K562 (cell line): Measurements from ENCODE around the gene PCID2. TPM values are rescaled to one million over a fixed set of nuclear protein-coding genes. Genes with fewer than 3 reads are reported as not detected.
A peak's percentile ranks its signal among the peaks of the same experiment; 100 is the strongest.

Experiments
- EGR1 ChIP-seq: fragments of 450-650 bp; conservative IDR thresholded peaks from 2 replicates; pipeline ENCODE4 v1.6.1; 2017; ENCODE audit warnings: mild to moderate bottlenecking
- ELF1 ChIP-seq: fragments of 200-800 bp; sonication (Bioruptor generic); IDR thresholded peaks from 2 replicates; pipeline ENCODE4 v1.6.1; 2016; ENCODE audit warnings: missing genetic modification characterization, missing compliant biosample characterization
- FOXK2 ChIP-seq, 2 experiments: fragments of 450-650 bp; IDR thresholded peaks in 1 of 2; conservative IDR thresholded peaks in 1 of 2; 2 replicates each; pipeline ENCODE4 v1.6.1; 2016; ENCODE audit warnings: low read depth in 2 of 2, mild to moderate bottlenecking in 1 of 2
- FOXO4 ChIP-seq: fragments of 450-650 bp; formaldehyde crosslinking; IDR thresholded peaks from 2 replicates; pipeline ENCODE4 v1.4.0; 2020; ENCODE audit warnings: mild to moderate bottlenecking, moderate library complexity
- HDAC2 ChIP-seq: fragments of 450-650 bp; IDR thresholded peaks from 2 replicates; pipeline ENCODE4 v1.6.1; 2016; ENCODE audit warnings: mild to moderate bottlenecking
- HIVEP1 ChIP-seq: fragments of 250-450 bp; sonication (Bioruptor Pico); IDR thresholded peaks from 2 replicates; pipeline ENCODE4 v1.4.0; 2020; ENCODE audit warnings: mild to moderate bottlenecking
- JUNB ChIP-seq: fragments of 450-650 bp; formaldehyde crosslinking; conservative IDR thresholded peaks from 2 replicates; pipeline ENCODE4 v1.4.0; 2020; ENCODE audit warnings: mild to moderate bottlenecking
- MAX ChIP-seq: sonication (generic); formaldehyde crosslinking; IDR thresholded peaks from 2 replicates; pipeline ENCODE4 v1.9.0; 2022; ENCODE audit warnings: mild to moderate bottlenecking, missing genetic modification reagents
- MCM3 ChIP-seq: fragments of 450-650 bp; IDR thresholded peaks from 2 replicates; pipeline ENCODE4 v1.6.1; 2016
- MEF2D ChIP-seq: conservative IDR thresholded peaks from 2 replicates; pipeline ENCODE4 v1.6.1; 2016; ENCODE audit warnings: low read depth, missing genetic modification characterization, missing compliant biosample characterization
- MXI1 ChIP-seq: IDR thresholded peaks from 2 replicates; pipeline ENCODE4 v1.6.1; 2011; ENCODE audit warnings: low read depth, mild to moderate bottlenecking, improper control_type of control experiment, low read length
- NFXL1 ChIP-seq: fragments of 450-650 bp; formaldehyde crosslinking; IDR thresholded peaks from 2 replicates; pipeline ENCODE4 v1.4.0; 2021; ENCODE audit warnings: mild to moderate bottlenecking
- POLR2G ChIP-seq: fragments of 200-400 bp; formaldehyde crosslinking; IDR thresholded peaks from 2 replicates; pipeline ENCODE4 v1.6.1; 2017; ENCODE audit warnings: low read depth, mild to moderate bottlenecking, antibody characterized with exemption, low read length, moderate library complexity
- SIX5 ChIP-seq, 2 experiments: IDR thresholded peaks; 2 replicates each; pipeline ENCODE4 v1.6.1; 2011; ENCODE audit warnings: low read length in 2 of 2, borderline replicate concordance in 1 of 2, low read depth in 1 of 2, mild to moderate bottlenecking in 1 of 2, moderate library complexity in 1 of 2; ENCODE audit not compliant: insufficient read depth in 1 of 2
- THRB ChIP-seq: fragments of 450-650 bp; formaldehyde crosslinking; conservative IDR thresholded peaks from 2 replicates; pipeline ENCODE4 v1.4.0; 2022; ENCODE audit warnings: mild to moderate bottlenecking, missing genetic modification characterization
- ZFP36 ChIP-seq: fragments of 150-350 bp; IDR thresholded peaks from 2 replicates; pipeline ENCODE4 v1.6.1; 2018; ENCODE audit warnings: low read length, low read depth; ENCODE audit not compliant: partially characterized antibody
- polyA plus RNA-seq, 8 experiments: library from polyadenylated mRNA; depleted of rRNA in 4 of 8; stranded (reverse) in 5 of 8; unstranded in 3 of 8; fragments of >200 nt; fragmentation: Nextera tagmentation in 2 of 8; fragmentation: Illumina TruSeq in 1 of 8; extraction: Ambion mirVana in 2 of 8; extraction: Trizol in 1 of 8; gene quantifications; 2 replicates each; pipeline versions ENCODE4 v1.2.1 to v1.2.3, GENCODE V29; 2011 to 2014; ENCODE audit warnings: inconsistent platforms in 1 of 8, missing spikeins in 1 of 8
- total RNA-seq, 7 experiments: library from RNA; depleted of rRNA in 6 of 7; stranded (reverse); fragments of >200 nt in 6 of 7; fragmentation: Illumina TruSeq in 2 of 7; extraction: Trizol in 2 of 7; gene quantifications; 2 replicates each; pipeline versions ENCODE4 v1.2.1 to v1.2.3, GENCODE V29; 2011 to 2021; ENCODE audit warnings: low replicate concordance in 1 of 7
- TF ChIP-seq, protein P1 (sequence below): IDR thresholded peaks from 2 replicates; pipeline ENCODE4 v1.6.1; 2016; ENCODE audit warnings: missing genetic modification characterization, missing compliant biosample characterization
- TF ChIP-seq, protein P2 (sequence below): sonication (generic); formaldehyde crosslinking; IDR thresholded peaks from 2 replicates; pipeline ENCODE4 v1.8.0; 2023; ENCODE audit warnings: mild to moderate bottlenecking, missing genetic modification reagents
- TF ChIP-seq, protein P3 (sequence below): fragments of 250-450 bp; sonication (Bioruptor Pico); IDR thresholded peaks from 2 replicates; pipeline ENCODE4 v1.4.0; 2020; ENCODE audit warnings: borderline replicate concordance

Gene PCID2
- total and polyA plus RNA-seq, 9 of the 15 experiments (the other 6 are each of a cell fraction or from before 2014, with no cell fraction given): 39.6 to 117 (median 59.6) TPM

GRCh38 chr13:113211774-113212173 is 3.3 kb upstream of the PCID2 start (continued):
- TF ChIP-seq, protein P1, sequence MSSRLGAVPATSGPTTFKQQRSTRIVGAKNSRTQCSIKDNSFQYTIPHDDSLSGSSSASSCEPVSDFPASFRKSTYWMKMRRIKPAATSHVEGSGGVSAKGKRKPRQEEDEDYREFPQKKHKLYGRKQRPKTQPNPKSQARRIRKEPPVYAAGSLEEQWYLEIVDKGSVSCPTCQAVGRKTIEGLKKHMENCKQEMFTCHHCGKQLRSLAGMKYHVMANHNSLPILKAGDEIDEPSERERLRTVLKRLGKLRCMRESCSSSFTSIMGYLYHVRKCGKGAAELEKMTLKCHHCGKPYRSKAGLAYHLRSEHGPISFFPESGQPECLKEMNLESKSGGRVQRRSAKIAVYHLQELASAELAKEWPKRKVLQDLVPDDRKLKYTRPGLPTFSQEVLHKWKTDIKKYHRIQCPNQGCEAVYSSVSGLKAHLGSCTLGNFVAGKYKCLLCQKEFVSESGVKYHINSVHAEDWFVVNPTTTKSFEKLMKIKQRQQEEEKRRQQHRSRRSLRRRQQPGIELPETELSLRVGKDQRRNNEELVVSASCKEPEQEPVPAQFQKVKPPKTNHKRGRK: no peak
- TF ChIP-seq EGR1 (0 out of 2 replicates have a peak, but pooled peaks have one; percentile 7), JUNB (CRISPR knock-in tag) (no peak), POLR2G (no peak), FOXO4 (CRISPR knock-in tag) (no peak), ZFP36 (no peak), SIX5 (IDR thresholded peaks at IDR 0.05; ENCODE audit: borderline replicate concordance in 1 of 2, insufficient read depth in 1 of 2, low read depth in 1 of 2, low read length in 2 of 2) (no peak), NFXL1 (CRISPR knock-in tag) (no peak), FOXK2 (conservative IDR thresholded peaks at IDR 0.05 in 1 of 2, IDR thresholded peaks at IDR 0.05 in 1 of 2; ENCODE audit: low read depth in 2 of 2) (no peak), ELF1 (tag) (no peak), HDAC2 (no peak), MCM3 (no peak), MXI1 (no peak), HIVEP1 (CRISPR knock-in tag) (no peak), MAX (no peak), MEF2D (no peak), THRB (no peak)
- TF ChIP-seq, protein P2, sequence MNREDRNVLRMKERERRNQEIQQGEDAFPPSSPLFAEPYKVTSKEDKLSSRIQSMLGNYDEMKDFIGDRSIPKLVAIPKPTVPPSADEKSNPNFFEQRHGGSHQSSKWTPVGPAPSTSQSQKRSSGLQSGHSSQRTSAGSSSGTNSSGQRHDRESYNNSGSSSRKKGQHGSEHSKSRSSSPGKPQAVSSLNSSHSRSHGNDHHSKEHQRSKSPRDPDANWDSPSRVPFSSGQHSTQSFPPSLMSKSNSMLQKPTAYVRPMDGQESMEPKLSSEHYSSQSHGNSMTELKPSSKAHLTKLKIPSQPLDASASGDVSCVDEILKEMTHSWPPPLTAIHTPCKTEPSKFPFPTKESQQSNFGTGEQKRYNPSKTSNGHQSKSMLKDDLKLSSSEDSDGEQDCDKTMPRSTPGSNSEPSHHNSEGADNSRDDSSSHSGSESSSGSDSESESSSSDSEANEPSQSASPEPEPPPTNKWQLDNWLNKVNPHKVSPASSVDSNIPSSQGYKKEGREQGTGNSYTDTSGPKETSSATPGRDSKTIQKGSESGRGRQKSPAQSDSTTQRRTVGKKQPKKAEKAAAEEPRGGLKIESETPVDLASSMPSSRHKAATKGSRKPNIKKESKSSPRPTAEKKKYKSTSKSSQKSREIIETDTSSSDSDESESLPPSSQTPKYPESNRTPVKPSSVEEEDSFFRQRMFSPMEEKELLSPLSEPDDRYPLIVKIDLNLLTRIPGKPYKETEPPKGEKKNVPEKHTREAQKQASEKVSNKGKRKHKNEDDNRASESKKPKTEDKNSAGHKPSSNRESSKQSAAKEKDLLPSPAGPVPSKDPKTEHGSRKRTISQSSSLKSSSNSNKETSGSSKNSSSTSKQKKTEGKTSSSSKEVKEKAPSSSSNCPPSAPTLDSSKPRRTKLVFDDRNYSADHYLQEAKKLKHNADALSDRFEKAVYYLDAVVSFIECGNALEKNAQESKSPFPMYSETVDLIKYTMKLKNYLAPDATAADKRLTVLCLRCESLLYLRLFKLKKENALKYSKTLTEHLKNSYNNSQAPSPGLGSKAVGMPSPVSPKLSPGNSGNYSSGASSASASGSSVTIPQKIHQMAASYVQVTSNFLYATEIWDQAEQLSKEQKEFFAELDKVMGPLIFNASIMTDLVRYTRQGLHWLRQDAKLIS (CRISPR knock-in tag): no peak
- TF ChIP-seq, protein P3, sequence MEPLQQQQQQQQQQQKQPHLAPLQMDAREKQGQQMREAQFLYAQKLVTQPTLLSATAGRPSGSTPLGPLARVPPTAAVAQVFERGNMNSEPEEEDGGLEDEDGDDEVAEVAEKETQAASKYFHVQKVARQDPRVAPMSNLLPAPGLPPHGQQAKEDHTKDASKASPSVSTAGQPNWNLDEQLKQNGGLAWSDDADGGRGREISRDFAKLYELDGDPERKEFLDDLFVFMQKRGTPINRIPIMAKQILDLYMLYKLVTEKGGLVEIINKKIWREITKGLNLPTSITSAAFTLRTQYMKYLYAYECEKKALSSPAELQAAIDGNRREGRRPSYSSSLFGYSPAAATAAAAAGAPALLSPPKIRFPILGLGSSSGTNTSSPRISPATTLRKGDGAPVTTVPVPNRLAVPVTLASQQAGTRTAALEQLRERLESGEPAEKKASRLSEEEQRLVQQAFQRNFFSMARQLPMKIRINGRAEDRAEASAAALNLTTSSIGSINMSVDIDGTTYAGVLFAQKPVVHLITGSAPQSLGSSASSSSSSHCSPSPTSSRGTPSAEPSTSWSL: no peak
